Hepatocyte (in vitro differentiated cells): Measurements from ENCODE around the gene ARHGAP15.

Experiments
- EZH2 ChIP-seq: fragments of 200-600 bp; sonication (generic); IDR thresholded peaks from 2 replicates; pipeline ENCODE4 v1.6.1; 2016; ENCODE audit warnings: antibody characterized with exemption, mild to moderate bottlenecking, borderline replicate concordance
- EZH2phosphoT487 ChIP-seq: fragments of 200-600 bp; sonication (generic); IDR thresholded peaks from one replicate; pipeline ENCODE4 v1.6.1; 2018; ENCODE audit warnings: antibody characterized with exemption, mild to moderate bottlenecking, low read depth, moderate library complexity; ENCODE audit not compliant: unreplicated experiment, severe bottlenecking
- TF ChIP-seq, protein P1 (sequence below): fragments of 200-600 bp; sonication (generic); IDR thresholded peaks from 2 replicates; pipeline ENCODE4 v1.5.1; 2016; ENCODE audit warnings: antibody characterized with exemption, mild to moderate bottlenecking; ENCODE audit not compliant: poor library complexity

DNA sequence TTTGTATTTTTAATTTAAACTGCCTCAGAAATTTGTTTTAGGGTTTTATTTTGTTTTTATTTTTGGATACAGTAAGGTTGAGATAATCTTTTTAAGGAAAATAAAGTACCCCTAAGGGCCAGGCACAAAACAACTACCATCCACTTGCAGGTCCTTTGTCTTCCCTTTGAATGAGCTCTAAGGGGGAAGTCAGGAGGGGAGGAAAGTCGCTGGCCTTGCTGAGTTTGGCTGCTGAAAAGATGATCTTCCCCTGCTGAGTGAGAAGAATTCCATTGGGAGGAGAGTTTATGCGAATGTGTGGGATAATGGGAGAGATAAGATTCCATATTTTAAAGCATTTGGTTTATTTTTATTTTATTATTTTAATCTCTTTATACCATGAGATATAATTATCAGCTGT is 100.7 kb downstream of the ARHGAP15 start:
- TF ChIP-seq, protein P1, sequence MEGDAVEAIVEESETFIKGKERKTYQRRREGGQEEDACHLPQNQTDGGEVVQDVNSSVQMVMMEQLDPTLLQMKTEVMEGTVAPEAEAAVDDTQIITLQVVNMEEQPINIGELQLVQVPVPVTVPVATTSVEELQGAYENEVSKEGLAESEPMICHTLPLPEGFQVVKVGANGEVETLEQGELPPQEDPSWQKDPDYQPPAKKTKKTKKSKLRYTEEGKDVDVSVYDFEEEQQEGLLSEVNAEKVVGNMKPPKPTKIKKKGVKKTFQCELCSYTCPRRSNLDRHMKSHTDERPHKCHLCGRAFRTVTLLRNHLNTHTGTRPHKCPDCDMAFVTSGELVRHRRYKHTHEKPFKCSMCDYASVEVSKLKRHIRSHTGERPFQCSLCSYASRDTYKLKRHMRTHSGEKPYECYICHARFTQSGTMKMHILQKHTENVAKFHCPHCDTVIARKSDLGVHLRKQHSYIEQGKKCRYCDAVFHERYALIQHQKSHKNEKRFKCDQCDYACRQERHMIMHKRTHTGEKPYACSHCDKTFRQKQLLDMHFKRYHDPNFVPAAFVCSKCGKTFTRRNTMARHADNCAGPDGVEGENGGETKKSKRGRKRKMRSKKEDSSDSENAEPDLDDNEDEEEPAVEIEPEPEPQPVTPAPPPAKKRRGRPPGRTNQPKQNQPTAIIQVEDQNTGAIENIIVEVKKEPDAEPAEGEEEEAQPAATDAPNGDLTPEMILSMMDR: no peak
- TF ChIP-seq EZH2 (no peak), EZH2phosphoT487 (no peak)
